GM13977 (cell line): ENCODE results near the gene ATG5.
A peak's percentile ranks its signal among the peaks of the same experiment; 100 is the strongest.
"Not testable (repeated sequence)": the region's sequence is repeated elsewhere in the genome, so short reads cannot be mapped to it uniquely, and the experiment has no call there.

Experiments
- DNase-seq: peaks from one replicate; pipeline ENCODE4 v3.0.0; 2012; ENCODE audit warnings: low spot score
- in situ Hi-C: fragments of 300-500 bp; cut with MboI; formaldehyde crosslinking; loops from one replicate; pipeline ENCODE4 v1.12.0; 2022; ENCODE audit warnings: low sequenced_read_pairs, low pct_unique_long_range_greater_than_20kb, mixed read lengths, inconsistent platforms; ENCODE audit not compliant: unreplicated experiment
- TF ChIP-seq, protein P1 (sequence below): IDR thresholded peaks from 2 replicates; pipeline ENCODE4 v1.5.1; 2012; ENCODE audit warnings: mild to moderate bottlenecking, control low read depth; ENCODE audit not compliant: insufficient read depth; ENCODE audit errors: extremely low read depth, missing control alignments

ATG5 gene

DNA sequence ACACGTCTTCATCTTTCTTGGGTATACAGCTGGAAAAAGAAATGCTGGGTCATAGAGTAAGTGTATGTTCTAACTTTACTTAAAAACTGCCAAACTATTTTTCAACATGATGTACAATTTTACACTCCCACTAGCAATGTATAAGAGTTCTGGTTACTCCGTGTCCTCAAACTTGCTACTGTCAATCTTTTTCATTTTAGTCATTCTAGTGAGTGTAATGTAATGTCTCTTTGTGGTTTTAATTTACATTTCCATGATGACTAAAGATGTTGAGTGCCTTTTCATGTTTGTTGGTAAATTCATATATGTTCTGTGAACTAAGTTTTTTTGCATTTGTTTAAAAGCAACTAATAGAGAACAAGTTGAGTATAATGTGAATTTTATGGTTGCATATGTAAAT is 43.9 kb downstream of the ATG5 start:
- no peak for DNase-seq
- TF ChIP-seq, protein P1, sequence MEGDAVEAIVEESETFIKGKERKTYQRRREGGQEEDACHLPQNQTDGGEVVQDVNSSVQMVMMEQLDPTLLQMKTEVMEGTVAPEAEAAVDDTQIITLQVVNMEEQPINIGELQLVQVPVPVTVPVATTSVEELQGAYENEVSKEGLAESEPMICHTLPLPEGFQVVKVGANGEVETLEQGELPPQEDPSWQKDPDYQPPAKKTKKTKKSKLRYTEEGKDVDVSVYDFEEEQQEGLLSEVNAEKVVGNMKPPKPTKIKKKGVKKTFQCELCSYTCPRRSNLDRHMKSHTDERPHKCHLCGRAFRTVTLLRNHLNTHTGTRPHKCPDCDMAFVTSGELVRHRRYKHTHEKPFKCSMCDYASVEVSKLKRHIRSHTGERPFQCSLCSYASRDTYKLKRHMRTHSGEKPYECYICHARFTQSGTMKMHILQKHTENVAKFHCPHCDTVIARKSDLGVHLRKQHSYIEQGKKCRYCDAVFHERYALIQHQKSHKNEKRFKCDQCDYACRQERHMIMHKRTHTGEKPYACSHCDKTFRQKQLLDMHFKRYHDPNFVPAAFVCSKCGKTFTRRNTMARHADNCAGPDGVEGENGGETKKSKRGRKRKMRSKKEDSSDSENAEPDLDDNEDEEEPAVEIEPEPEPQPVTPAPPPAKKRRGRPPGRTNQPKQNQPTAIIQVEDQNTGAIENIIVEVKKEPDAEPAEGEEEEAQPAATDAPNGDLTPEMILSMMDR, result no peak
- in situ Hi-C loops, result loop anchor here (25.0 kb wide), 1 partner anchor 794 kb away; no protein-coding TSS in a partner anchor

DNA sequence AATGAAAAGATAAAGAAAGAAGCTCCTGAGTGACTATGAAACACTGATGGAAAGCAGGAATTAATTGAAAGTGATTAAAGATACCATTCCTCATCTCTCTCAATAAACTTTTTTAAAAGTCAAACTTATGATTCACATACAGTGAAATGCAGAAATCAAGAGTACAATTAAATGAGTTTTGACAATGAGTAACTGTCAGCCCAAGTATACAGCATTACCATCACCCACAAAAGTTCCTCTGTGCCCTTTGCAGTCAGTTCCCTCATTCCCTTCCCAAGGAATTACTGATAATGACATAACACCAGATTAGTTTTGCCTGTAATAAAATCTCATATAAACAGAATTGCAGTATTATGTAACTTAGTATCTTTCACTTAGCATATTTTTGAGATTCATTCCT is 44.5 kb downstream of the ATG5 start:
- no peak for DNase-seq
- in situ Hi-C loops, result loop anchor here (25.0 kb wide), 1 partner anchor 794 kb away; no protein-coding TSS in a partner anchor
- TF ChIP-seq, protein P1, result no peak

DNA sequence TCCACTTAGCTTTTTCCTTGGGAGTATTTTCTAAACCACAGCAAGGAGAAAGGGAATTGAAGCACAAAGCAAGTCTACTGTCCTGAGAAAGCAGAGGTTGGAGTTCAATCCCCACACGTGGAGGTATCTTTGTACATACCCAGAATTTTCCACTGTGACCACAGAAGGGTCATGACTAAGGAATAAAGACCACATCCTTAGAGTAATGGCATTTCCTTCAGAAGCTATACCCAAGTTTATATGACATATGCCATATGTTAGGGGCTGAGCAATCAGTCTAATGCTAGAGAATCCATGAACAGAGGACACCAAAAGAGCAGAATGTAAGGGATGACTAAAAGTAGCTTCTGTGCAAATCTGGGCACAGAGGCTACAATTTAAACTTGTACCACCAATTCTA is 46.4 kb downstream of the ATG5 start:
- no peak for DNase-seq
- in situ Hi-C loops, result loop anchor here (25.0 kb wide), 1 partner anchor 792 kb away; no protein-coding TSS in a partner anchor
- TF ChIP-seq, protein P1, result no peak

DNA sequence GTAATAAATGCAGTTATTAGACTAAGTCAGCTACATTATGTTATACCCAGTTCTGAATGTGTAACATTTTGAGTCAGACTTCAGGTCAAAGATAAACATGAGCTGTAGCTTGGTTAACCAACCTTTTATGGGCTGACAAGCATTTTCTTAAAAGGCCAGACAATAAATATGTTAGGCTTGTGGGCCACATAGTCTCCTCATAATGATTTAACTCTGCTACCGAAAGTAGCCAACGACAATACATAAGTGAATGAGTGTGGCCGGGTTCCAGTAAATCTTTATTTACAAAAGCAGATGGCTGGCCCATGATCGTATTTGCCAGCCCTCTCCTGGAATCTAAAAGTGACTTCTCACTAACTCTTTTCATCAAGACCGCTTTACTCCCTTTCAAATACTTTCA is 49.9 kb downstream of the ATG5 start:
- peak; percentile 30 for DNase-seq
- TF ChIP-seq, protein P1, result no peak
- in situ Hi-C loops, result loop anchor here (25.0 kb wide), 1 partner anchor 788 kb away; no protein-coding TSS in a partner anchor

DNA sequence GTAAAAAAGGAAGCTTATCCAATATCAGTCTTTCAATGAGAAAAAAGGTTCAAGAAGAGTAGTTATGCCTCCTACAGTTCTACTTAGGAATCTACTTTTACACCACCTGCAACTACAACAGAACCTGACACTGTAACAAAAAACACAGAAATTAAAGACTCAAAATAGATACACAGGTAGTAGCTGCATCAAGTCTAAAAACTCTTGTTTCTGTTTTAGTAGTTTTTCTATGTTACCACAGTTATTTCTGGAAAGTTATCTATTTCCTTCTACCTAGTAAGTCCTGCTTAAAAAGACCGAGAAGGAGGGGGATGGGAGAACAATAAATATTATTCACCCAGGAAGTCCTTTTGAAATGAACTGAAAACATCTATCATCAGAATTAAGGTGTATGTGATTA is 52.5 kb downstream of the ATG5 start:
- in situ Hi-C loops, result no loop called here
- TF ChIP-seq, protein P1, result no peak
- DNase-seq, result peak; percentile 31

DNA sequence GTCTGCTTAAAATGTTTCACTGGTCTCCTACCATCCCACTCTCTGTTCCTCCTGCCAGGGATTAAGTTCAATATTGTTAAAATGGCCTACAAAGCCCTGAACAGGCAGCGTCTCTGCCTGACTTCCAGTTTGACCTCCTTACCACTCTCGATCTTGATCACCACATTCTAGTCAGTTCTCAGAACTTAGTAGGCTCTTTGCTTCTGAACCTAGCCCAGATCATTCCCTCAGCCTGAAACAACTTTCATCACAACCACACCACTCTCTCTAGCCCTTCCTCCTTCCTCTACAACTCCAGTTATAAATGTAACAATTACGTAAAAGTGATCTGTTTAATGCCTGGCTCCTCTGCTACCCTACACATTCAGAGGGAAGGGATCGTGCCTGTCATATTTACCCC is 53.3 kb downstream of the ATG5 start:
- in situ Hi-C loops, result no loop called here
- DNase-seq, result no peak
- TF ChIP-seq, protein P1, result no peak

DNA sequence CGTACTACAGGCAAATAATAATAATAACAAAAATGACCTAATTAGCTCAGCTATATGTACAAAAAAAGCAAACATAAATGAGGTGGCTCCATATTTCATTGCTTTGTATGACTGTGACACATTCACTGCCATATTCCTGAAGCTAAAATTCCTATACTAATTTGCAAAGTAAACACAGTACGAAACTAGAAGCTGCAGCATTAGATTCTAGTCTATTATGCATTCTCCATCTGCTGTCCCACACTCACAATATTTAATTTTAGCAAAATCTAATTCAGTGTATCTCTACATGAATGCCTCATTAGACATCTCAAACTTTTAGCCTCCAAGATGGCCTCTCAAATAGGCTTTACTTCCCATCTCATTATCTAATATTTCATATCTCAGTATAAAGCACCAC is 55.1 kb downstream of the ATG5 start:
- DNase-seq, result no peak
- in situ Hi-C loops, result no loop called here
- TF ChIP-seq, protein P1, result no peak

DNA sequence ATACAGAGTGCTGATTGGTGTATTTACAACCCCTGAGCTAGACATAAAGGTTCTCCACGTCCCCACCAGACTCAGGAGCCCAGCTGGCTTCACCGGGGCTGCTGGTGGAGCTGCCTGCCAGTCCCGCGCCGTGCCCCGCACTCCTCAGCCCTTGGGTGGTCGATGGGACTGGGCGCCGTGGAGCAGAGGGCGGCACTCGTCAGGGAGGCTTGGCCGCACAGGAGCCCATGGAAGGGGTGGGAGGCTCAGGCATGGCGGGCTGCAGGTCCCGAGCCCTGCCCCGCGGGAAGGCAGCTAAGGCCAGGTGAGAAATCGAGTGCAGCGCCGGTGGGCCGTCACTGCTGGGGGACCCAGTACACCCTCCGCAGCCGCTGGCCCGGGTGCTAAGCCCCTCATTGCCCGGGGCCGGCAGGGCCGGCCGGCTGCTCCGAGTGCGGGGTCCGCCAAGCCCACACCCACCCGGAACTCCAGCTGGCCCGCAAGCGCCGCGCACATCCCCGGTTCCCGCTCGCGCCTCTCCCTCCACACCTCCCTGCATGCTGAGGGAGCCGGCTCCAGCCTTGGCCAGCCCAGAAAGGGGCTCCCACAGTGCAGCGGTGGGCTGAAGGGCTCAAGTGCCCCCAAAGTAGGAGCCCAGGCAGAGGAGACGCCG is 56.2 kb downstream of the ATG5 start:
- in situ Hi-C loops, DNase-seq: not testable (repeated sequence)

DNA sequence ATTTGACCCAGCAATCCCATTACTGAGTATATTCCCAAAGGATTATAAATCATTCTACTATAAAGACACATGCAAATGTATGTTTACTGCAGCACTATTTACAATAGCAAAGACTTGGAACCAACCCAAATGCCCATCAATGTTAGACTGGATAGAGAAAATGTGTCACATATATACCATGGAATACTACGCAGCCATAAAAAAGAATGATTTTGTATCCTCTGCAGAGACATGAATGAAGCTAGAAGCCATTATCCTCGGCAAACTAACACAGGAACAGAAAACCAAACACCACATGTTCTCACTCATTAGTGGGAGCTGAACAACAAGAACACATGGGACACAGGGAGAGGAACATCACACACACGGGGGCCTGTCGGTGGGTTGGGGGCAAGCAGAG is 57.1 kb downstream of the ATG5 start:
- DNase-seq, in situ Hi-C loops: not testable (repeated sequence)
